Suprapubic skin (tissue), 4 donors: ENCODE results near the gene ARSK. TPM values are rescaled to one million over a fixed set of nuclear protein-coding genes. Genes with fewer than 3 reads are reported as not detected.

Source experiments
- DNase-seq, 2 donors: peaks; one replicate each; pipeline ENCODE4 v3.0.0-alpha.2; 2019; ENCODE audit warnings: low spot score in 2 of 2
- H3K27ac ChIP-seq: fragments of 200-600 bp; sonication (generic); one replicate; pipeline ENCODE4 v1.5.1; 2019
- H3K27me3 ChIP-seq: fragments of 200-600 bp; sonication (generic); one replicate; pipeline ENCODE4 v1.5.1; 2019
- H3K36me3 ChIP-seq: fragments of 200-600 bp; sonication (generic); one replicate; pipeline ENCODE4 v1.5.1; 2019
- H3K4me1 ChIP-seq: fragments of 200-600 bp; sonication (generic); one replicate; pipeline ENCODE4 v1.5.1; 2019
- H3K4me3 ChIP-seq: fragments of 200-600 bp; sonication (generic); one replicate; pipeline ENCODE4 v1.5.1; 2019; ENCODE audit warnings: mild to moderate bottlenecking
- H3K9me3 ChIP-seq: fragments of 200-600 bp; sonication (generic); one replicate; pipeline ENCODE4 v1.5.1; 2019
- EP300 ChIP-seq: sonication (generic); formaldehyde crosslinking; IDR thresholded peaks from one replicate; pipeline ENCODE4 v1.6.1; 2017; ENCODE audit warnings: antibody characterized with exemption
- POLR2A ChIP-seq, 2 donors: fragments of 450-650 bp; IDR thresholded peaks; one replicate each; pipeline ENCODE4 v1.6.1; 2017; ENCODE audit warnings: antibody characterized with exemption in 2 of 2, mild to moderate bottlenecking in 2 of 2, moderate library complexity in 2 of 2
- POLR2AphosphoS5 ChIP-seq, 3 donors: sonication (generic); formaldehyde crosslinking; IDR thresholded peaks; one replicate each; pipeline ENCODE4 v1.6.1; 2017; ENCODE audit warnings: antibody characterized with exemption in 3 of 3
- WGBS: methylation state at CpG from one replicate; pipeline ENCODE4 v1.1.5; 2018; 5-methylcytosine and 5-hydroxymethylcytosine counted together
- total RNA-seq, 4 donors: library from RNA; depleted of rRNA; stranded (reverse); fragments of >200 nt; gene quantifications; one replicate each; pipeline ENCODE4 v1.1.0, GENCODE V29; 2016
- TF ChIP-seq, protein P1 (sequence below), 2 donors: fragments of 200-600 bp in 1 of 2; fragments of 450-650 bp in 1 of 2; sonication (generic) in 1 of 2; IDR thresholded peaks; one replicate each; pipeline ENCODE4 v1.5.1; 2016 to 2019; ENCODE audit warnings: antibody characterized with exemption in 2 of 2, mild to moderate bottlenecking in 1 of 2, moderate library complexity in 1 of 2

Gene ARSK
- total RNA-seq, 4 donors from 2014 or later = 5.4 to 10.6 (median 8.1) TPM

DNA sequence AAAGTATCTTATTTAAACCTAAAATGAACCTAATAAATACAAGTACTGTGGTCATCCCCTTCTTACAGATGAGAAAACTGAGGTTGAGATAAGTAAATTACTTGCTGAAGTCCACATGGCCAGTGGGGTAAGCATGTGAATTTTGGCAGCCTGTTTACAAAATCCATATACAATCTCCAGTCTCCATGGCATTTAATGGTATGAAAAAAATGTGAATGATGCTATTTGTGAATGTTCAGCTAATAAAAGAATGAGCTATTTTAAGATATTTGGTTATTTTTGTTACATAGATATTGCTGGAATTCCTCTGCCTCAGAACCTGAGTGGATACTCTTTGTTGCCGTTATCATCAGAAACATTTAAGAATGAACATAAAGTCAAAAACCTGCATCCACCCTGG is 45.7 kb downstream of the ARSK start:
- Histone ChIP-seq H3K9me3 (no peaks in the 10 kb centered on the region), H3K4me3 (no peak overlapping the region), H3K36me3 (peaks cover 6% of the 10 kb centered on the region), H3K4me1 (no peaks in the 10 kb centered on the region), H3K27ac (no peak overlapping the region), H3K27me3 (no peaks in the 10 kb centered on the region)
- whole genome bisulfite sequencing = 86% methylated on average over 1 of the region's 1 CpG
- no peak for TF ChIP-seq POLR2A (IDR thresholded peaks at IDR 0.05)
- TF ChIP-seq, protein P1, sequence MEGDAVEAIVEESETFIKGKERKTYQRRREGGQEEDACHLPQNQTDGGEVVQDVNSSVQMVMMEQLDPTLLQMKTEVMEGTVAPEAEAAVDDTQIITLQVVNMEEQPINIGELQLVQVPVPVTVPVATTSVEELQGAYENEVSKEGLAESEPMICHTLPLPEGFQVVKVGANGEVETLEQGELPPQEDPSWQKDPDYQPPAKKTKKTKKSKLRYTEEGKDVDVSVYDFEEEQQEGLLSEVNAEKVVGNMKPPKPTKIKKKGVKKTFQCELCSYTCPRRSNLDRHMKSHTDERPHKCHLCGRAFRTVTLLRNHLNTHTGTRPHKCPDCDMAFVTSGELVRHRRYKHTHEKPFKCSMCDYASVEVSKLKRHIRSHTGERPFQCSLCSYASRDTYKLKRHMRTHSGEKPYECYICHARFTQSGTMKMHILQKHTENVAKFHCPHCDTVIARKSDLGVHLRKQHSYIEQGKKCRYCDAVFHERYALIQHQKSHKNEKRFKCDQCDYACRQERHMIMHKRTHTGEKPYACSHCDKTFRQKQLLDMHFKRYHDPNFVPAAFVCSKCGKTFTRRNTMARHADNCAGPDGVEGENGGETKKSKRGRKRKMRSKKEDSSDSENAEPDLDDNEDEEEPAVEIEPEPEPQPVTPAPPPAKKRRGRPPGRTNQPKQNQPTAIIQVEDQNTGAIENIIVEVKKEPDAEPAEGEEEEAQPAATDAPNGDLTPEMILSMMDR (IDR thresholded peaks at IDR 0.05) = no peak
- no peak for TF ChIP-seq EP300
- TF ChIP-seq POLR2AphosphoS5 (IDR thresholded peaks at IDR 0.05) = no peak
- no peak for DNase-seq

DNA sequence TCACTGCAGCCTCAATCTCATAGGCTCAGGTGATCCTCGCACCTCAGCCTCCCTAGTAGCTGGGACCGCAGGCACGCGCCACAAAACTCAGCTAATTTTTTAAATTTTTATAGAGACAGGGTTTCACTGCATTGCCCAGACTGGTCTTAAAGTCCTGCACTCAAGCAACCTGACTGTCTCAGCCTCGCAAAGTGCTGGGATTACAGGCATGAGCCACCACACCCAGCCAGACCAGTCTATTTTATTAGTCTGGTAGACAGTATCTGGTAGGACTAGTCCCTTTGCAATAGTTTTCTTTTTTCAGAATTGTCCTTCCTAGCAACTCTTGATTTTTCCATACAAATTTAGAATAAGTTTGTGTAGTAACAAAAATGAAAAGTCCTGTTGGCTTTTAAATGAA is 50.9 kb downstream of the ARSK start:
- Histone ChIP-seq H3K36me3 (peaks cover 6% of the 10 kb centered on the region), H3K4me1 (no peaks in the 10 kb centered on the region), H3K27ac (no peak overlapping the region), H3K9me3 (no peaks in the 10 kb centered on the region), H3K27me3 (no peaks in the 10 kb centered on the region), H3K4me3 (no peak overlapping the region)
- no peak for DNase-seq
- 93% methylated on average over 5 of the region's 5 CpGs for WGBS
- no peak for TF ChIP-seq EP300
- no peak for TF ChIP-seq POLR2AphosphoS5 (IDR thresholded peaks at IDR 0.05)
- TF ChIP-seq, protein P1 (IDR thresholded peaks at IDR 0.05) = no peak
- no peak for TF ChIP-seq POLR2A (IDR thresholded peaks at IDR 0.05)

DNA sequence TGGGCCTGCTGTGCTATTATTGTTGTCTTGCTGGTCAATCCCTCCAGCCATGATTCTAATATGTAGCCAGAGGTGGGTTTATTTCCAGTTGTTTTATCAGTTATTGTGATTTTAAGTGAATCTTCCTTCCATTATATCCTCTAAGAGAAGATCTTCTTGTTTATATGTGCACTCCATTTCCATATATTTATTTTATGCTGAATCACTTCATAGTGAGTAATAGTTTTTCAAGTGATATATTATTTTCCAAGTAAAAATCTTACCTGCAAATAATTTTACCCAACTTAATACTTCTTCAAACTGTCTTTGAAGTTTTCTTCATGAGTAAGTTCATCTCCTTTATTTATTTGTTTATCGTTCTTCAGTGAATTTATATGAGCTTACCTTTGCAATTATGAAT is 51.5 kb downstream of the ARSK start:
- Histone ChIP-seq H3K27me3 (no peaks in the 10 kb centered on the region), H3K36me3 (peaks cover 2% of the 10 kb centered on the region), H3K4me3 (no peak overlapping the region), H3K27ac (no peak overlapping the region), H3K9me3 (no peaks in the 10 kb centered on the region), H3K4me1 (no peaks in the 10 kb centered on the region)
- DNase-seq = no peak
- 92% methylated on average over 1 of the region's 1 CpG for WGBS
- TF ChIP-seq POLR2A (IDR thresholded peaks at IDR 0.05) = no peak
- TF ChIP-seq, protein P1 (IDR thresholded peaks at IDR 0.05) = no peak
- TF ChIP-seq POLR2AphosphoS5 (IDR thresholded peaks at IDR 0.05) = no peak
- no peak for TF ChIP-seq EP300

DNA sequence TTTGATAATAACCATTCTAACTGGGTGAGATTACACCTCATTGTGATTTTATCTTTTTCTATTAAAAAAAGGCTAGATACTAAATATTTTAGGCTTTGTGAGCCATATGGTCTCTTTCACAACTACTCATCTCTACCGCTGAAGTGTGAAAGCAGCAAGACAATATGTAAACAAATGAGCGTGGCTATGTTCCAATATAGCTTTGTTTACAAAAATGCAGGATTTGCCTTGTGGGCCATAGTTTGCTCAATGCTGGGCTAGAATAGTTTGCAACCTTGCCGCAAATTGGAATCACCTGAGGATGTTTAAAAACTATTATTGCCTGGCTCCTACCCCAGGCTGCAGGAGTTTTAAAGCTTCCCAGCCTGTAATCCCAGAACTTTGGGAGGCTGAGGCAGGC is 54.8 kb downstream of the ARSK start:
- no peaks in the 10 kb centered on the region for H3K4me1 ChIP-seq
- no peak for DNase-seq
- 65% methylated on average over 3 of the region's 3 CpGs for WGBS
- no peak for TF ChIP-seq POLR2A (IDR thresholded peaks at IDR 0.05)
- TF ChIP-seq EP300 = no peak
- TF ChIP-seq, protein P1 (IDR thresholded peaks at IDR 0.05) = no peak
- no peak for TF ChIP-seq POLR2AphosphoS5 (IDR thresholded peaks at IDR 0.05)
- no peaks in the 10 kb centered on the region for H3K27me3 ChIP-seq
- no peaks in the 10 kb centered on the region for H3K9me3 ChIP-seq
- H3K4me3 ChIP-seq = no peak overlapping the region
- H3K27ac ChIP-seq = no peak overlapping the region
- no peaks in the 10 kb centered on the region for H3K36me3 ChIP-seq

DNA sequence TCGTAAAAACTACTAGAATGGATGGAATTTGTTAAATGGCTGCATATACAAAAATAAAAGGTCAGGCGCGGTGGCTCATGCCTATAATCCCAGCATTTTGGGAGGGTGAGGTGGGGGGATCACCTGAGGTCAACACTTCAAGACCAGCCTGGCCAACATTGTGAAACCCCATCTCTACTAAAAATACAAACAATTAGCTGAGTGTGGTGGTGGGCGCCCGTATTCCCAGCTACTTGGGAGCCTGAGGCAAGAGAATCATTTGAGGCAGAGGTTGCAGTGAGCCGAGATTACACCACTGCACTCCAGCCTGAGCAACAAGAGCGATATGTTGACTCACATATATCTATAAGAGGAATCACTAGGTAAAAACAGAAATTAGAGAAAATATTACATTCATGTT is 55.6 kb downstream of the ARSK start:
- Histone ChIP-seq H3K4me1 (no peaks in the 10 kb centered on the region), H3K36me3 (no peaks in the 10 kb centered on the region), H3K27ac (no peak overlapping the region), H3K9me3 (no peaks in the 10 kb centered on the region), H3K27me3 (no peaks in the 10 kb centered on the region), H3K4me3 (no peak overlapping the region)
- TF ChIP-seq EP300 = no peak
- no peak for TF ChIP-seq POLR2A (IDR thresholded peaks at IDR 0.05)
- TF ChIP-seq POLR2AphosphoS5 (IDR thresholded peaks at IDR 0.05) = no peak
- TF ChIP-seq, protein P1 (IDR thresholded peaks at IDR 0.05) = no peak
- no peak for DNase-seq
- 88% methylated on average over 7 of the region's 7 CpGs for WGBS
